Fibroblast of skin of right biceps (primary cell): ENCODE measurements around the gene PRPF8.
A peak's percentile ranks its signal among the peaks of the same experiment; 100 is the strongest.

ENCODE experiments used
- DNase-seq: peaks from one replicate; pipeline ENCODE4 v3.0.0-alpha.2; 2013

Gene PRPF8

GRCh38 chr17:1643999-1644492 lies 40.6 kb downstream of the PRPF8 start:
- no peak for DNase-seq

GRCh38 chr17:1643293-1643998 lies 41.2 kb downstream of the PRPF8 start:
- DNase-seq, result no peak

- DNase-seq, result no peak
These were observed 43.6 kb downstream of the PRPF8 start for GRCh38 chr17:1641065-1641403.

DNA sequence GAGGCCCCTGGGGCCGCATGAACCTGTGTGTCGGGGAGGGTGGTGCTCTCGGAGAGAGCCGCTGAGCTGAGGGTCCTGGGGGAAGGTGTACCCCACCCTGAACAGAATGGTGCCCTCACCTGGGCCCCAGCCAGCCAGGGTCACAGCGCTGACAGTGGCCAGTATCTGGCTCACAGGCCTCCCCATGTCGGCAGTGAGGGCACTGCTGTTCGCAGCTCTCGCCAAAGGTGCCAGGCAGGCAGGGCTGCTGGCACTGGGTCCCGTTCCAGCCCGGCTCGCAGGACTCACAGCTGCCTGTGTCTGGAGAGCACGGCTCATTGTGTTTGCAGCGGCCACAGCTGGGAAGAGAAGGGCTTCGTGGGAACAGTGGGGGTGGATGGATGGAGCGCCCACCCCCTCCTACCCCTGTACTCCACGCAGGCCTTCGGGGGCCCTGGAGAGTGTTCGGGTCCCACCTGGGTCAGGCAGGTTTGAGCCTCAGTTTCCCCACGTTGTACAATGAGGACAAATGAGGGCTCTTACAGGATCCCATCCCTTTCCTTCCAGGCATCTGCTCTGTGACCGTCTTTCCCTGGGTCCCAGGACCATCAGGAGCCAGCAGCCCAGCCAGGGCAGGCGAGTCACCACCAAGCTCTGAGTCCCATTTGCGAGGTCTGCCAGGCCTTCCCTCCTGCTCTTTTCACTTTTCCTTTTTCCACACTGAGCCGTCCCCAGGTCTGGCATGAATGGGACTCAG lies 44.2 kb downstream of the PRPF8 start:
- no peak for DNase-seq

DNA sequence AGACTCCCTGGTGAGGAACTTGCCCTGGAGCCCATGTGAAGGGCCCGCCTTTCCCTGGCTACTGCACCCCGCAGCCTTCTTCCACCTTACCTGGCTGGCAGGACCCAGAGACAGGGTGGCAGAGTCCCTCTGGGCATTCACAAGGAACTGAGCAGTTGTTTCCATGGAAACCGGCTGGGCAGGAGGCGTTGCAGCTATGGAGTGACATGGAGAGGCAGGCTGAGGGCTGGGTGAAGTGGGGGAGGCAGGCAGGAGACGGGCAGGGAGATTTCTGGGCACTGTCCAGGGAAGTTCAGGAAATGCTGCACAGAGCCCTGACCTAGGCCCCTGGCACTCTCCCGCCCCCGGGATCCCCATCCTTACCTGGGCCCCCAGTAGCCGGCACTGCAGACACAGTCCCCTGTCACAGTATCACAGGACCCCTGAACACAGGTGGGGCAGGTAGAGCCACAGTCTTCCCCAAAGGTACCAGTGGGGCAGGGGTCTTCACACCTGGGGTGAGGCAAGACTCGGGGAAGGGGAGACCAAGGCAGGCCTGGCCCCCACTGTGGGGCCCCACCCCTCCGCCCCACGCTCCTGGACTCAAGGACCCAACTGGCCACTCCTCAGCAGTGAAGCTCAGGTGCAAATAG lies 45.0 kb downstream of the PRPF8 start:
- no peak for DNase-seq

GRCh38 chr17:1638624-1639300 lies 45.9 kb downstream of the PRPF8 start:
- DNase-seq, result no peak

- DNase-seq, result no peak
These were observed 46.5 kb downstream of the PRPF8 start for GRCh38 chr17:1638171-1638590.

DNA sequence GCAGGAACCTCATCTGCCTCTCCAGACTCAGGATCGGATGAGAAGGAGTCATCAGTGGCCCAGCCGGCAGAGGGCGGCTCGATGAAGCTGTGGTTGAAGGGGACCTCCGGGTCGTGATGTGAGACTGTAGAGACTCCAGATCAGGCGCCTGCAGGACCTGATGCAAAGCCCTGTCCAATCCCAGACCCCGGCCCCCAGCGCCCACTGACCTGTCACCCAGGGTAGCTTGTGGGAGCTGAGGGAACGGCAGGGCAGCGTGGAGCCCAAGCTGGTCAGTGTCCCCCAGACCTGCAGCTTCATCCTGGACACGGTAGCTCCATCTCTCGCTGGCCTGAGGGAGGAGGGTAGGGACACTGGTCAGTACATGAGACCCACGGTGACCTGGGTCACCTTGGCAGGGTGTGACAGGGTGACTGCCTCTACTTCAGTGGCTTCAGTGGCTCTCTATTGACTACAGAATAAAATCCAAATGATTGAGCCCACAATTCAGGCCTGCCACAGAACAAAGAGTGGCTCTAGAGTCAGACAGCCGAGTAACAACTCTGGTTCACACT lies 47.9 kb downstream of the PRPF8 start:
- no peak for DNase-seq

DNA sequence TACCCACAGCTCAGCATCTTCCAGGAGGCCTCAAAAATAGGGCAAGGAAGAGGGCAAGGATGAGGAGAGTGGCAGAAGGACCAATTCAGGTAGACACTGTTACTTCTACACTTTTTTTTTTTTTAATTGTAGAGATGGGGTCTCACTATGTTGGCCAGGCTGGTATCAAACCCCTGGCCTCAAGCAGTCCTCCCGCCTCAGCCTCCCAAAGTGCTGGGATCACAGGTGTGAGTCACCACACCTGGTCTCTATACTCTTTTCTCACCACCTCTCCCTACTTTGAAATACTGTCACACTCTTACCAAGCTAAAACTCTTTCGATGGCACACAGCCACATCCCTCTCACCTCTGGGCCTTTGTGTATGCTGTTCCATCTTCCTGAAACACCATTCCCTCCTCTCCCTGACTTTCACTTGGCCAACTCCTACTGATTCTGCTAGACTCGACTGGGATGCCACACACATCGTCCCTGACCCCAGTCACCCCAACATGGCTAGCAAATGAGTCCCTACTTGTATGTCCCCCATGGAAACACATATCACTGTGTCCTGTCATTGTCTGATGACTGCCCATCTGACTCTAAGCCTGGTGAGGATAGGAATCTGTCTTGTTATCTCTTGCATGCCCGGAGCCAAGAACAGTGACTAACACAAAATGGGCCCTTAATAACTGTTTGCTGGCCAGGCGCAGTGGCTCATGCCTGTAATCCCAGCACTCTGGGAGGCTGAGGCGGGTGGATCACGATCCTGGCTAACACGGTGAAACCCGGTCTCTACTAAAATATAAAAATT lies 48.8 kb downstream of the PRPF8 start:
- no peak for DNase-seq

DNA sequence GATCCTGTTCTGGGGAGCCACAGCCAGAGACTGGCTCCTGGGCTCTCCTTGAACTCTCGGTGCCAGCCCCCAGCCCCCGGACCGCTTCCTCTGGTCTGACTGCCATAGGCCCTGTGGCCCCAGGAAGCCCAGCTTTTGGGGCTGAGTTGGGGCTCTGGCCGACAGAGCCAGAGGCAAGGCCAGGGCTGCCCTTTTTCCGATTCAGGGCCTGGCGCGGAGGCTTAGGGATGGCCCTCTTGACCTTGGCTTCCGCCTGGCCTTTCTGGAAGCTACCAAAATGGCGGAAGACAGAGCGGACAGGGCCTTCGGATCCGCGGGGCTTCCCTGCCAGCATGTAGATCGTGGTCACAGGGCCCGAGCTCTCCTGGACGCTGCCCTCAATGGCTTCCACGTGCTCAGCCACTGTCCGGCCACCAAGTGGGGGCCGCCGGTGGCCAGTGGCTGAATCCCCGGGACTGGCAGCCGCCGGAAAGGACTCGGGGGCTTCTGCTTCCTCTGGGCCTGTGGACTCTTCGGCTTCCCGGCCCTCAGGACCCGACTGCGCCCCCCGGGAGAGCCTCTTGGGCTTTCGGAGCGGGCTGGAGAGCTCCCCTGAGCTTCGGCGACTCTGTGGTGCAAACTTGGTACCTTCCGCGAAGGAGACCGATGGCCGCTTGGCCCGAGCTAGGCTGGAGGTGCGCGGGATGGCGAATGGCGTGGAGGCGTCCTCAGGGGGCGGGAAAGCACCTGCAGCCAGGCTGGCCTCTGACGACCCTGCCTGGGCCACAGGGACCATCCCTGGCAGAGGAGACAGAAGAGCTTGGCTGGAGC lies 49.6 kb downstream of the PRPF8 start:
- no peak for DNase-seq

DNA sequence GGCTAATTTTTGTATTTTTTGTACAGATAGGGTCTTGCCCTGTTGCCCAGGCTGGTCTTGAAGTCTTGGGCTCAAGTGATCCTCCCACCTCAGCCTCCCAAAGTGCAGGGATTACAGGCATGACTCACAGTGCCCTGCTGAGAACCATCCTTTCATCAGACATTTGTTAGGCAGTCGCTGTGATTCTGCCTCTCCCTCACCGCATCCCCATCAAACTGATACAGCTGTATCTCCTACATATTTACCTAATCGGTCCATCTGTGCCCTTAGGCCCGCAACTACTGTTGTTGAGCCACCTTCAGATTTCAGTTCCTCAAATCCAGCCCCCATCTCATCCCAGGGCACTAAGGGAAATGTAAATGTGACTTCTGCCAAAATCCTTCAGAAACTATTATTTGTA lies 54.0 kb downstream of the PRPF8 start:
- no peak for DNase-seq

DNA sequence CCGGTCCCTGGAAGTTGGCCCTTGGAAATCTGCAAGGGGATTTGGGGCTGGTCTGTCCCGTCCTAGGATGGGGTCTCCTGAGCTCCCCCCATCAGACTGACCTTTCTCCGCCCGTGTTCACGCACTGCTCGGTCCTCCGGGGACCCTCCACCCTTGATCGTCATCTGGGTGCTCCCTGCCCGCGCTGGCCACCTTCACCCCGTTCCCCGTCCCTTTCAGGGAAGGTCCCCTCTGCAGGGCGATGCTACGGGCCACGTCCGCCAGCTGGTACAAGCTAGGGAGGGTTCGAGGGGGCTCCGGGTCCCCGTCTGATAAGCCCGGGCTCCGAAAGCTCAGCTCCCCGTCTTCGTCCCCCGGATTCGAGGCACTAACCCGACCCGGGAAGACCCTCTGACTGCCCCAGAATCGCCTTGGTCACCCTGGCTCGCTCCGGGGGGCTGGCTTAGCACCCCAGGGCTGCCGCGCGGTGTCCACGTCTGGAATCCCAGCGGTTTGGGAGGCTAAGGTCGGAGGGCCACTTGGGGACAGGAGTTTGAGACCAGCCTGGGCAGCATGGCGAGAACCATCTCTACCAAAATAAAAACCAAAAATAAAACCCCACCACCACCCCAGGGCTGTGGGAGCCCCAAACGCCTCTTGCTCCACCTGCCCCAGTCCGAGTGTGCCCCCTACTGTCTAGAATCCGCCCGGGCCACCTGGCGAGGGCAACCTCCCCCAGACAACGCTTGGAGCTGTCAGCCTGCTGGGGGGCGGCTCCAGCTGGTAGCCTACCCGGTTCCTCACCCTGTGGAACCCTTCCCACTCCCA lies 55.0 kb downstream of the PRPF8 start:
- DNase-seq, result peak; percentile 40

GRCh38 chr17:1628856-1629503 lies 55.7 kb downstream of the PRPF8 start:
- DNase-seq, result peak; percentile 95

DNA sequence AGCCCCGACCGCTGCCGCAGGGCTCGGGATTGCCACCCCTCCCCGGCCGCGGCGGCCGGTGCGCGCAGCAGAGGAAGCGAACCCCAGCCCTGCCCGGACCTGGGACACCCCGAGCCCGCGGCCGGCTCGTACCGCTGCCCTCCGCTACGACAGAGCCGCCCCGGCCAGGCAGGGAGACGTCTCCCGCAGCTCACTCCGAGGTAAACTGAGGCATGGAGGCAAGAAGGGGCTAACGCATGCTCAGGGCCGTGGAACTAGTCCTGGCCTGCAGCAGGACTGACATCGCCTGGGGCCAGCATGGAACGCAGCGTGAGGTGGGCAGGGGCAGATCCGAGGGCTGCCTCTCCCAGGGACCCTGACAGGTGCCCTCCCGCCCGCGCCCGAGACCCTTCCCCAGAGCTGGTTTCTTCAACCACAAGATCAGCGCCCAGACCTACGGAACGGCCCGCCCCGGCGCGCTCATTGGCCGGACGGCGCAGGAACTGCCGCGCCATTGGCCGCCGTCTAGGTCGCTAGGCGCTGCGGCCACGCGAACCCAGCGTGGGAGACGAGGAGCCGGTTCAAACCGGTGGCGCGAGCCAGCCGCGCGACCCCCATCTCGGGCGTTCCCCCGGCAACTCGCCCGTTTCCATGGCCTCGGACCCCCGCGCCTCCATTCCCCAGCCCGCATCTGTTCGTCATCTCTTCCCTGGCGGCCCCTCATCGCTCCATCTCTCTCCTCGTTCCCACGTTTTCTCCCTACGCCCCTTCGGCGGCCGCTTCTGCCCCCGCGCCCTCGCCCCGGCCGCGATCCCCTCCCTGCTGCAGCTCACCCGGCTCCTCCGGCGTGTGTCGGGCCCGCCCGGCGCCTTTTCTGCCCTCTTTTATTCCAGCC lies 56.4 kb downstream of the PRPF8 start, which contains the start of gene SLC43A2:
Gene SLC43A2, minus strand, starts transcription at position 853 of the 874 bp plus-strand sequence. CDS start 960 bp downstream, outside the sequence.
- peak; percentile 79 for DNase-seq

- DNase-seq, result no peak
These were observed 57.3 kb downstream of the PRPF8 start for GRCh38 chr17:1627182-1627981.

- no peak for DNase-seq
These were observed 58.3 kb downstream of the PRPF8 start for GRCh38 chr17:1626333-1626732.

DNA sequence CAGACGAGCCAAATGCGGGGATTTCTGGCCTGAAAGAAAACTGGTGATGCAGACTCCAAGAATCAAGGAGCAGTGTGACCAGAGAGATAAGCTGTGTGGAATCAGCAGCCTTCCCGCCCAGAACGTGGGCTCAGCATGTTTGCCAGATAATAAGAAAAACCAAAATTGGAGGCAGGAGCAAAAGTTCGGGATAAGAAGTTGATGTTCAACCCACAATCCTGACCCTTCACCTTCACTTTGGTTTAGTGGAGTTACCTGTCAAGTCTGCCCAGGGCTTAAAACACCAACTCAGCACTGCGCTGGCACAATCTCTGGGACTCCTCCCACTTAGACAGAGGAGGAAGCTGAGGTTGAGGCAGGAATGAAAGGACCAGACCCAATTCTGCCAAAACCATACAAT lies 59.1 kb downstream of the PRPF8 start:
- no peak for DNase-seq

GRCh38 chr17:1625053-1625452 lies 59.6 kb downstream of the PRPF8 start:
- no peak for DNase-seq
